Measurements from ENCODE around the gene NEK11.

DNA sequence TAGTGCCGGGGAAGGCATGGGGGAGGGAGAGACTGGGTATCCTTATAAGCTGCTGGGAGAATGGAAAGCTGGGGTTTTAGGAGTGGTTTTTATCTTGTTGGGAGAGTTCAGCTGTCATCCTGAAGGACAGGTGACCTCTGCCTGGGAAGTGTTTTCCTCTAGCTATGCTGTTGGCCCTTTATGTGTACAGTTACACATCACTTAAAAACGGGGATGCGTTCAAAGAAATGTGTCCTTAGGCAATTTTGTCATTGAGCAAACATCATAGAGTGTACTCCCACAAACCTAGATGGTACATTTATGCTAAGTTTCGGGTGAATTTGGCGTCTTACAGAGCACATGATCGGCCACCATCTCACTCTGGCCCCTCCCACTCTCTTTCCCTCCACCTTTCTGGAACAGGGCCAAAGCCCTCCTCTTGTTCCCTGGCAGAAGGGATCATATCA, 190.6 kb downstream of the NEK11 start:
- no peak for TF ChIP-seq GATA3 (IDR thresholded peaks at IDR 0.05; ENCODE audit: low read depth, low read length)
- TF ChIP-seq GATA2 (IDR thresholded peaks at IDR 0.05; ENCODE audit: low read depth, low read length) = no peak
